HG03520 (cell line): ENCODE results near the gene OR2AG2.
"Not testable (repeated sequence)": the region's sequence is repeated elsewhere in the genome, so short reads cannot be mapped to it uniquely, and the experiment has no call there.

Source experiments
- ATAC-seq: cut with Tn5 transposase; IDR thresholded peaks from one replicate; pipeline ENCODE4 v1.9.1; 2021; ENCODE audit warnings: mild to moderate bottlenecking, moderate library complexity; ENCODE audit not compliant: unreplicated experiment

The OR2AG2 gene

DNA sequence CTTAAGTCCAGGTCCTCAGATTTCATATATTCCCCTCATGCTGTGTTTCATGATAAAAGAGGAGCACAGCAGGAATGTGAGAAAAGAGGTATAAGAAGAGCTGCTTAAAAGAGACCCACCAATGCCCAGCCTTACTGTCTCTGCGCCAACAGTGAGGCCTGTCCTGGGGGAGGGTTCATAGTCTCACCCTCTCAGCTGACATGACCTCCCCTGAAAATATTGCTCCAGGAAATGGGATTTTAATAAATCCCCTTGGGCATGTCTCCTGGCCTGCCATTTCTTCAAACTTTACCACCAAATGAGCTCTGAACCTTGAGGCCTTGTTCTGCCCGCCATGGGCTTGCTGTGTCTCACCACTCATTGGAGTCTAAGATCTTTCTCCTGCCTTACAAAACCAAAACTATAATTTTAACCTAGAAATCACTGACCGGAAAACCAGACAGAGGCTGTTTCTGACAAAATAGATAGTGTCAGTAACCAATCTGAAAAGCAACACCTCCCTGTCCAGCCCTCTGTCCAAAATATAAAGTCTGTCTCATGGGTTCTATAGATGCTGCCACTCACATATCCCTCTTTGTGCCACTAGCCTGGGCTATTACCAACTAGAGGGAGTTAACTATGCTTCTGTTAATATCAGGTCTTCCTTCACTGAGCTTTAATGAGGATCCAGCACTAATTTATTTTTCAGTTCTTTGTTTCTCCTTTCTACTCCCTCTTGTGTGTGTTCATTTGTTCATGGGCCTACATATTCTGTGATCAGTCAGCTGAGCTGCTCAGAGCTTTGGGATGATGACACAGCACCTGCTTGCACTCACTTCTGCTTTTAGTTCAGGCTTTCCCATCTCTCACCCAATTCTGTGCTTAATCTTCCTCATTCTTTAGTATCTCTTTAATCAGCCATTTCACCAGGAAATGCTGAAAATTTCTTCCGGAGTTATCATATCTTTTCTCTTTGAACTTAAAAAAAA, at the start of gene OR2AG2:
OR2AG2 (minus strand) TSS at position 51 of the 968 bp plus-strand sequence. CDS start 3,019 bp downstream, outside the sequence.
- ATAC-seq, result peak; percentile 96

DNA sequence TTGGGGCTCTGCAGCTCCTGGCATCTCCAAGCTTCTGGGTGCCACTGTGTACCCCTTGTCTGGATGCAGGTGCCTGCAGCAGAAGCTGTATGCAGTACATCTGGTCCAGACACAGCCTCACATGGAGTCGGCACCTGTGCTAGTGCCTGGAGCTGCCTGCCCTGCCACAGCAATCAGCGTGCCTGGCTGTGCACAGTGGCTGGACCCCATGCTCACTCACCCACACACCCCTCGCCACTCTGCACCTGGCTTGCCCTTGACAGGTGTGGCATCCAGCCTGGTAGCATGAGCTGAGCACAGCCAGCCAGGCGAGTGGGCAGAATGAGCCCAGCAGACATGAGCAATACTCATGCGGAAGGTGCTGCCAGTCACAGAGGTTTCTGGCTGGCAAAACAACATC, 47.2 kb upstream of the OR2AG2 start:
- ATAC-seq, result no peak

- ATAC-seq, result no peak
Observed at GRCh38 chr11:6817694-6818093, 45.9 kb upstream of the OR2AG2 start.

GRCh38 chr11:6813656-6814055, 41.9 kb upstream of the OR2AG2 start:
- no peak for ATAC-seq

DNA sequence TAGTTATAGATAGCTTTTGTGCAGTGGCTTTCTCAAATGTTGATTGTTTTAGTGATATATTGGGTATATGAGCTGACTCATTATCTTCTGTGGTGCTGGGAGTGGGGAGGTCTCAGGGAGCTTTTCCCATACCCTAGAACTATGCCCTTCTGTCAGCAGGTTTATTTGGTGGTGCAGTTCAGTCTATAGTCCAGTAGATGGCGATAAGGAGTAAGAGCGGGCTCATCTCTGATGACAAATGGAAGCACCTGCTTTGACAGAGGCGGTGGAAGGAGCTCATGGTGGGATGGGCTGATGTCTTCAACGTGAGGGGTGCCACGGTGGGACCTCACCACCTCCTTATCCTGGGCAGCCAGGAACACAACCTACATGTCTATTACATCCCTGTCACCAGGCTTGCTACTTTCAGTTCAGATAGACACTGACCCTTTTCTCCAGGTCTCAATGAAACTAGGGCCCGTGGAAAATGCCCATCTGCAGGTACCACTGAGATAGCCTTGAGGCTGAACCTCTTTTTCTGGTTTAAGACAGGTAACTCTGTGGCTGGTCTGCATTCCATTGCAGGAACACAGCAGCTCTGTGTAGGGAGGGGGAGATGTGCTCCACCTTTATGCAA, 40.7 kb upstream of the OR2AG2 start:
- ATAC-seq, result peak; percentile 94

DNA sequence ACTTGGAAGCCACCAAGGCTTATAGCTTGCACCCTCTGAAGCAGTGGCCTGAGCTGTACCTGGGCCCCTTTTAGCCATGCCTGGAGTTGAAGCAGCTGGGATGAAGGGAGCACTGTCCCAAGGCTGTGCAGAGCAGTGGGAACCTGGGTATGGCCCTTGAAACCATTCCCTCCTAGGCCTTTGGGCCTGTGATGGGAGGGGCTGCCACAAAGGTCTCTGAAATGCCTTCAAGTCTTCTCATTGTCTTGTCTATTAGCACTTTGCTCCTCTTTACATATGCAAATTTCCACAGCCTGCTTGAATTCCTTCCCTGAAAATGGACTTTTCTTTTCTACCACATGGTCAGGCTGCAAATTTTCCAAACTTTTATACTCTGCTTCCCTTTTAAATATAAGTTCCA, 29.3 kb upstream of the OR2AG2 start:
- not testable (repeated sequence) for ATAC-seq

GRCh38 chr11:6799402-6799801, 27.6 kb upstream of the OR2AG2 start, which contains the start of gene OR6A2:
Gene OR6A2 (minus strand): TSS chr11:6799689. CDS start chr11:6795708, 3,981 bp downstream.
- ATAC-seq, result no peak

DNA sequence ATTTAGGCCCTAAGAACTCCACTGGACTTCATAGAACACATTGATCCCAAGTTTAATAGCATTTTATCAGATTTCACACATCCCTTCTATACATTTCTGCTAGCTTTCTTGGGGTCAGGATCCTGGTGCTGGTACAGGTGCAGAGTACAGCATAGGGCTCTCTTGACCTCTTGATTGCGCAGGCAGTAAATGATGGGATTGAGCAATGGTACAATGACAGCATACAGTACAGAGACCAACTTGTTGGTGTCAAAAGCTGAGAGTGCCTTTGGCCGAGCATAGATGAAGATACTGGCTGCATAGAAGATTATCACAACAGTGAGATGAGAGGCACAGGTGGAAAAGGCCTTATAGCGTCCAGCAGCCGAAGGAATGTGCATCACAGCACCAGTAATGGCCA, 22.9 kb upstream of the OR2AG2 start:
- no peak for ATAC-seq

GRCh38 chr11:6790546-6790945, 18.8 kb upstream of the OR2AG2 start:
- ATAC-seq, result no peak

- ATAC-seq, result no peak
Observed at GRCh38 chr11:6782720-6783119, 10.9 kb upstream of the OR2AG2 start, which contains the start of gene OR2AG1. Gene OR2AG1 (plus strand): TSS chr11:6783020. CDS start chr11:6785038, 2,018 bp downstream.

DNA sequence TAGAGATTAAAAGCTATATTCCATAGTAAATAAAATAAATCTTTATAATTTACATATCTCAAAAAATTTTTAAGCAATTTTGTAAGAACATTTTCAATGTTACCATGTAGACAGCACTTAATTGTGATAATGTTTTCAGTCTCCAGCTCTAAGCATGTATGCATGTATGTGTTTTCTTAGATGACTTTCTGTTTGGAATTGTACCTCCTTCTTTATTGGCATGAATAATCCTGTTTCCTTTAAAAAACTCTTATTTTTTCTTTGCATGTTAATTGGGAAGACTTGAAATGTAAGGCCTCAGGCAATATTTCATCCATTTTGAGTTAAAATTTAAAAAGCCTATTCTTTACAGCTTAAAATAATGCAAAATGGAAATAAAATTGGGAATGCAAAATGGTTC, 9.1 kb upstream of the OR2AG2 start:
- ATAC-seq, result no peak

GRCh38 chr11:6778518-6778917, 6.7 kb upstream of the OR2AG2 start:
- ATAC-seq, result no peak

GRCh38 chr11:6757373-6757967, 14.3 kb downstream of the OR2AG2 start:
- peak; percentile 58 for ATAC-seq

GRCh38 chr11:6755953-6756347, 15.8 kb downstream of the OR2AG2 start:
- ATAC-seq, result no peak

DNA sequence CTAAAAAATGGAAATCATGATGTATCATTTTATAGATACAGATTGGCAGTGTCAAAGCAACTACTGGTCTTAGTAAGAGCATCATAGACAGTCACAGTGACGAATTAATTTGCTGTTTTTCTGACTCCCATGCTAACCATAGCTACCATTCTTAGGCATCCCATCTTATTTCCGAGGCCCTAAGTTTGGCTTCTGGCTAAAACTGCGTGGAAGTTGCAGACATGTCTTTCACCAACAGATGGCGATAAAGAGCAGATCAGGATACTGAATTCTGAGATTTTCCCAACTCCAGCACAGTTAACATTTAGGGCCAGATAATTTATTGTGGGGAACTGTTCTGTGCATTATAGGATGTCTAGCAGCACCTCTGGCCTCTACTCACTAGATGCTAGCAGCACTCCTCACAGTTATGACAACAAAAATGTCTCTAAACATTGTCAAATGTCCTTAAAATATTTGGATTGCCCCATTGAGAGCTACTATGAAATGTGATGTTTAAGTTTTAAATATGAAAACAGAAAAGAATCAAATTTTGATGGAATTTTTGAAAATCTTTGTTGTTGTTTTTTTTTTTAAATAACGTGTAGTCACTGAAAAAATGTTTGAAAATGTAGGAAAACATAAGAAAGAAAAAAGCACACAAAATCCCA, 16.3 kb downstream of the OR2AG2 start:
- ATAC-seq, result no peak

DNA sequence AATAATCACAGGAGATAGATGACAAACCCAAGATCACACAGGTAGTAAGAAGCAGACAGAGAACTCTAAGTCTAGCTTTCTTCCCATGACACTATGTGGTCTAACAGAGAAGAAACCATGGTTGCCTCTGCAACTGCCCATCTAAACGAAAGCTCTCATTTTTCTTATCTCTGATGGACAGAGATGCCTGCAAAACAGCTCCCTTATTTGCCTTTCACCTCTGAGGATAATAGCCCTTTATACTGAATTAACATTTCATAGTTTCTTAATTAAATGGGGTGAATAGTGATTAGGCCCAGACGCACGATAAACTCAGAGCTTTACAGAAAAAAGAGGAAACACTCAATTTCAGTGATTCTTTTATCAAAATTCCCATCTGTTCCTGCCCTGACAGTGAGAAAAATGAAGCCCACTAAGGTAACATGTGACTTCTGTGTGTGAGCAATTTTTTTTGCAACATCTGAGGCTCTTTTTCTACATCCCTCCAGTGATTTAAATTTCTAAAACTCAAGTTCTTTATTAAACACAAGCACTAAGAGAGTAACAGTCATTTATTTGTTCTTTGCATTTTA, 24.6 kb downstream of the OR2AG2 start:
- no peak for ATAC-seq

DNA sequence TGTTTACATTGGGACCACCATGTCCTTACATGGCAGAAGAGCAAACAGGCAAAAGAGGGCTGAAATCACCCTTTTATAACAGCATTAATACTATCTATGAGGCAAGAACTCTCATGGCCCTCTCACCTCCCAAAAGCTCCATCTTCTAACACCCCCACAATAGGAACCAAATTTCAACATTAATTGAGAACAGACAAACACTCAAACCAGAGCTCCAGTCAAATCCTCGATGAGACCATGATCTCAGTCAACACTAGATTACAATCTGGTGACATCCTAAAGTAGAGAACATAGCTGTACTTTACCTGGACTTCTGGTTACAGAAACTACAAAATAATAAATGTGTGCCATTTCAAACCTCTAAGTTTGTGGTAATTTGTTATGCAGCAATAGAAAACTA, 25.1 kb downstream of the OR2AG2 start:
- ATAC-seq, result peak; percentile 30

DNA sequence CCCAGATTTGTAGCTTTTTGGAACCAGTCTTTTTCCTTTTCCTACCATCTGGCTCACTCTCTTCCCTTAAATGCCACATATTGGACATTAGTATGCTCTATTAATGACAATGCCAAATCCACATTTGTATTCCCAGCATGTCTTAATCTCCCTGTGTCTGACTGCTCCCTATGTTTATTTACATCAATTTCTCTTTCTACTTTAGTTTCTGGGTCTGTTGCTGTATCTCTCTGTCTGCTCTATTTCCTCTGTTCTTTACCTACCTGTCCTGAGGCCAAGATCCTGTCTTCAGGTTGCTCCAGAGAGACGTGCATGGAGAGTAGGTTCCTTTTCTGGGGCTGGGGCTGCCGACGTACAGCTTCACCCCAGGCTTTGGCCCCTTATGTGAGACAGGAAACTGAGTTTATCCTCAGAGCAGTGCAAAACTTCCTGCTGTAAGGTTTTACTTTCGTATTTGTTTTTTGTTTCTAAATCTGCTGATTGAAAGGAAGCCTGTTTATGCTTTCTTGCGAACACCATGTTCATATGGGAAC, 25.6 kb downstream of the OR2AG2 start:
- peak; percentile 78 for ATAC-seq

DNA sequence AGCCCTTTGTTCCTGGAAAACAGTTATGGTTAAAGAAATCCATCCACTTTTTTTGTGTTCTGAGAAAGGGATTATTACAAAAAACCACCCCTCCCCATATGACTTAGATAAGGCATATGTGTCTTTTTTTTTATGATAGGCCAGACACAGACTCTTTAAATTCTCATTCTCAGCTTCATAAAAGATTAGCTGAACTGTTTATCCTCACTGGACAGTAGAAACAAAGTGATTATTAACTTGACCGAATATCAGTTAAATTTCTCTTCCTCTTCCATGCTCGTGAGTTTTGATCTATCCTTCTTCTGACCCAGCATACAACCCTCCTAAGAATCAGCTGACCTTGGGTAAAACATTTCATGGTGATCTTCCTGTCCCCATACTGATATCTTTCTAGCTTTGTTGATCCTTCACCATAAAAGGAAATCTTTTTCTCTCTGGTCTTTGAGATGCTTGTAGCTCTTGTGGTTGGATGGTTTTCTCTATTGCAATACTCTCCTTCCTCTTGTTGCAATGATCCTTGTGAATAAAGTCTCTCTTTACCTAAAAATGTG, 26.2 kb downstream of the OR2AG2 start:
- peak; percentile 32 for ATAC-seq

GRCh38 chr11:6745018-6745417, 26.8 kb downstream of the OR2AG2 start:
- no peak for ATAC-seq
